ENCODE results near the gene TAAR1.
"Not testable (repeated sequence)": the region's sequence is repeated elsewhere in the genome, so short reads cannot be mapped to it uniquely, and the experiment has no call there.

TAAR1 gene

DNA sequence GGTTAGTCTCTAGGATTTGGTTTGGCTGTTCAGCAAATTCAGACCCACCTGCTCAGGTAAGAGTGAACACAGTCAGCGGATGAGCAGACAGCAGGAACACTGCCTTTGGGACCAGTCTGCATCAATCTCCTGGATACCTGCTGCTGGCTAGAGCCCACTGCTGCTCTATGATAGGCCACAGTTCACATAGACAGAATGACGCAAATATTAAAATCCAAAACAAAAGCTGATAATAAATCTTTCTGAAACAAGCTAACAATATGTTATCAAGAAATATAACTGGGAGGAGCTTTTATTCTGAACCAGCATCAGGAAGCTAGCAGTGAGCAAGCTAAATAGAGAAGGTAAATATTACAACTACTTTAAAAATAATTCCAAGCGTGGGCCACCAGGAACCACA is at the start of gene TAAR1:
TSS of gene TAAR1 (minus strand) at position 101 of the 400 bp plus-strand sequence. CDS start 13,179 bp downstream, outside the sequence.
- DNase-seq (ENCODE audit: low read depth): no peak
- TF ChIP-seq, protein P1, sequence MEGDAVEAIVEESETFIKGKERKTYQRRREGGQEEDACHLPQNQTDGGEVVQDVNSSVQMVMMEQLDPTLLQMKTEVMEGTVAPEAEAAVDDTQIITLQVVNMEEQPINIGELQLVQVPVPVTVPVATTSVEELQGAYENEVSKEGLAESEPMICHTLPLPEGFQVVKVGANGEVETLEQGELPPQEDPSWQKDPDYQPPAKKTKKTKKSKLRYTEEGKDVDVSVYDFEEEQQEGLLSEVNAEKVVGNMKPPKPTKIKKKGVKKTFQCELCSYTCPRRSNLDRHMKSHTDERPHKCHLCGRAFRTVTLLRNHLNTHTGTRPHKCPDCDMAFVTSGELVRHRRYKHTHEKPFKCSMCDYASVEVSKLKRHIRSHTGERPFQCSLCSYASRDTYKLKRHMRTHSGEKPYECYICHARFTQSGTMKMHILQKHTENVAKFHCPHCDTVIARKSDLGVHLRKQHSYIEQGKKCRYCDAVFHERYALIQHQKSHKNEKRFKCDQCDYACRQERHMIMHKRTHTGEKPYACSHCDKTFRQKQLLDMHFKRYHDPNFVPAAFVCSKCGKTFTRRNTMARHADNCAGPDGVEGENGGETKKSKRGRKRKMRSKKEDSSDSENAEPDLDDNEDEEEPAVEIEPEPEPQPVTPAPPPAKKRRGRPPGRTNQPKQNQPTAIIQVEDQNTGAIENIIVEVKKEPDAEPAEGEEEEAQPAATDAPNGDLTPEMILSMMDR (IDR thresholded peaks at IDR 0.05; ENCODE audit: control insufficient read depth, extremely low read depth, insufficient read depth): no peak
- H3K4me3 ChIP-seq (ENCODE audit: low read depth, low read length): no peak within 1 kb of the TSS

DNA sequence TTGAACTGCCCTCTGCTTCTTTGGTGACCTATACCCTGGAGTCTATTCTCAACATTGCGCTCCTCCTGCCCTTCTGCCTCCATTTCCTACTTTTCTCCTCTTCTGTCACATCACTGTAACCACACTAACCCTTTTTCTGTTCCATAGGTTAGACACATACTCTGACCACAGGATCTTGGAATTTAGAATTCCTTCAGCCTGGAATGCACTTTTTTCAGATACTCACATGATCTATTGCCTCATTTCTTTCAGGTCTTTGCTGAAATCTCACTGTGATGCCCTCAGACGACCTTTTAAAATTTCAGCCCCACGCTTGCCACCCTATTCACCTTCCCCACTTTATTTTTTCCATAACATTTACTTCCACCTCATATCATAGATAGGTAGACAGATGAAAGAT is 49.8 kb upstream of the TAAR1 start:
- no peak for DNase-seq (ENCODE audit: low read depth)
- no peak overlapping the region for H3K4me3 ChIP-seq (ENCODE audit: low read depth, low read length)
- TF ChIP-seq, protein P1 (IDR thresholded peaks at IDR 0.05; ENCODE audit: control insufficient read depth, extremely low read depth, insufficient read depth): no peak

DNA sequence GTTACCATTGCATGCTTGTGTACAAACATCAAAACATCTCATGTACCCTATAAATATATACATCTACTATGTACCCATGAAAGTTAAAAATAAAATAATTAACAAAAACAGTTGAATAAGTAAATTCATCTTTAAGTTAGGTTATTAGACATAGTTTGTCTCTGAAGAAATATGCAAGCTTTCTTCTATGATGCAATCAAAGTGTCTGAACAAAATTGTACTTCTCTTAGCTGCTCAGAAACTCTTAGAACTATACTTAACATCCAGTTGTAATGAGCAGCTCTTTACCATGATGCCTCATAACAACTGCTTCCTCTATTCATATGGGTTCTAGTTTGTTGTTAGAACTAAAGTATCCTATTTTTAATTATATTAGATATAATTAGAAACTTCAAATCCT is 49.0 kb upstream of the TAAR1 start:
- no peak for DNase-seq (ENCODE audit: low read depth)
- H3K4me3 ChIP-seq (ENCODE audit: low read depth, low read length): no peak overlapping the region
- TF ChIP-seq, protein P1 (IDR thresholded peaks at IDR 0.05; ENCODE audit: control insufficient read depth, extremely low read depth, insufficient read depth): no peak

GRCh38 chr6:132706756-132707155 is 47.8 kb upstream of the TAAR1 start:
- not testable (repeated sequence) for H3K4me3 ChIP-seq (ENCODE audit: low read depth, low read length); DNase-seq (ENCODE audit: low read depth)

GRCh38 chr6:132703936-132704335 is 45.0 kb upstream of the TAAR1 start:
- no peak for DNase-seq (ENCODE audit: low read depth)
- TF ChIP-seq, protein P1 (IDR thresholded peaks at IDR 0.05; ENCODE audit: control insufficient read depth, extremely low read depth, insufficient read depth): no peak

DNA sequence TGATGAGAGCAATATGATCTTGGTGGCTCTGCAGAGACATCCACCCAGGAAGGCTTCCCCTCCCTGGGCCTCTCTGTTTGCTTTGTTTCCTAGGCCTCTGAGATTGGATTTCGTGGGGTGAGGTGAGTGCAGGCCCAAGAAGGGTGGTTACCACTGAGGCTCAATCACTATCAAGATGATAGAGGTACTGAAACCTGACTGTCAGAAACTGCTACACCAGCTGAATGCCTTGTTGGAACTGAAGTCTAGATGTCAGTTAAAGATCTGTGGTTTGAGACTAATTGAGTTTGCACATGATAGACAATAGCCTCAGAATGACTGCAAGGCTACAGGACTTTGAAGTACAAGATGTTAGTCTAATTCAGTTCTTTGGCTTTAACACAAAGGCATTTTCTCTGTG is 39.6 kb upstream of the TAAR1 start:
- DNase-seq (ENCODE audit: low read depth): no peak
- TF ChIP-seq, protein P1 (IDR thresholded peaks at IDR 0.05; ENCODE audit: control insufficient read depth, extremely low read depth, insufficient read depth): no peak
- no peak overlapping the region for H3K4me3 ChIP-seq (ENCODE audit: low read depth, low read length)

More at GRCh38 chr6:132703936-132704335, 45.0 kb upstream of the TAAR1 start:
- H3K4me3 ChIP-seq (ENCODE audit: low read depth, low read length): no peak overlapping the region

- TF ChIP-seq, protein P1 (IDR thresholded peaks at IDR 0.05; ENCODE audit: control insufficient read depth, extremely low read depth, insufficient read depth): no peak
- no peak for DNase-seq (ENCODE audit: low read depth)
- H3K4me3 ChIP-seq (ENCODE audit: low read depth, low read length): no peak overlapping the region
Measured at GRCh38 chr6:132695773-132696172, 36.8 kb upstream of the TAAR1 start.
